HG03103 (cell line): Measurements from ENCODE around the gene PCDHA1.

Source experiments
- ATAC-seq: cut with Tn5 transposase; IDR thresholded peaks from one replicate; pipeline ENCODE4 v1.9.1; 2021; ENCODE audit warnings: low read depth; ENCODE audit not compliant: unreplicated experiment

Gene PCDHA1

DNA sequence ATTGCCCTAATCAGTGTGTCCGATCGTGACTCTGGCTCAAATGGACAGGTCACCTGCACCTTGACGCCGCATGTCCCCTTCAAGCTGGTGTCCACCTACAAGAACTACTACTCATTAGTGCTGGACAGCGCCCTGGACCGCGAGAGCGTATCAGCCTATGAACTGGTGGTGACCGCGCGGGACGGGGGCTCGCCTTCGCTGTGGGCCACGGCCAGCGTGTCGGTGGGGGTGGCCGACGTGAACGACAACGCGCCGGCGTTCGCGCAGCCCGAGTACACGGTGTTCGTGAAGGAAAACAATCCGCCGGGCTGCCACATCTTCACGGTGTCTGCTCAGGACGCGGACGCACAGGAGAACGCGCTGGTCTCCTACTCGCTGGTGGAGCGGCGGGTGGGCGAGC lies 97.4 kb downstream of the PCDHA1 start:
- no peak for ATAC-seq

DNA sequence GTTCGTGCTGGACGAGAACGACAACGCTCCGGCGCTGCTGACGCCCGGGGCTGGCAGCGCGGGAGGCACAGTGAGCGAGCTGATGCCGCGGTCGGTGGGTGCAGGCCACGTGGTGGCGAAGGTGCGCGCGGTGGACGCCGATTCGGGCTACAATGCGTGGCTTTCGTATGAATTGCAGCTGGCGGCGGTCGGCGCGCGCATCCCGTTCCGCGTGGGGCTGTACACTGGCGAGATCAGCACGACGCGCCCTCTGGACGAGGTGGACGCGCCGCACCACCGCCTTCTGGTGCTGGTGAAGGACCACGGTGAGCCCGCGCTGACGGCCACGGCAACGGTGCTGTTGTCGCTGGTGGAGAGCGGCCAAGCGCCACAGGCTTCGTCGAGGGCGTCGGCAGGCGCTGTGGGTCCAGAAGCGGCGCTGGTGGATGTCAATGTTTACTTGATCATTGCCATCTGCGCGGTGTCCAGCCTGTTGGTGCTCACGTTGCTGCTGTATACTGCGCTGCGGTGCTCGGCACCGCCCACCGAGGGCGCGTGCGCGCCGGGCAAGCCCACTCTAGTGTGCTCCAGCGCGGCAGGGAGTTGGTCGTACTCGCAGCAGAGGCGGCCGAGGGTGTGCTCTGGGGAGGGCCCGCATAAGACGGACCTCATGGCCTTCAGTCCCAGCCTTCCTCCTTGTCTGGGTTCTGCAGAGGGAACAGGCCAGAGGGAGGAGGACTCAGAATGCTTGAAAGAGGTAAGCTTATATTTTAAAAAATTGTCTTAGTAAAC lies 98.2 kb downstream of the PCDHA1 start:
- ATAC-seq = no peak

GRCh38 chr5:140916325-140916724 lies 130.4 kb downstream of the PCDHA1 start:
- no peak for ATAC-seq

DNA sequence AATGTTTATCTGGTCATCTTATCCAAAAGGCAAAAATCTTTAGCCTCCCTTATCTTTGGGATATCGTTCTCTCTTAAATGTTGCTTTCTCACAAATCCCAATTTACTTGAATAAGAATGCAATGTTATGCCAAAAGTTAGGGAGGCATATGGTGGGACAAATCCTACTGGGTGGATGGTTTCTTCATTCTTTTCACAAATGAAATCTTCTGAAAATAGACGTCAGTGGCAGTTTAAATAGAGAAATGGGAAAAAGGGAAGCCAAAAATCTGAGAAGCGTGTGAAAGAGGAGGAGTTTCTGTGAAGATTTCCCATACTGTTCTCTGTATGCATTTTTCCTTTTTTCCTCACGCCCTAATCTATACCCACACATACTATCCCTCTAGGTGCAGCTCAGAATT lies 137.7 kb downstream of the PCDHA1 start:
- no peak for ATAC-seq

- ATAC-seq = no peak
Measured at GRCh38 chr5:140925806-140926442, 140.0 kb downstream of the PCDHA1 start, which contains the start of gene PCDHAC1. TSS of gene PCDHAC1 (plus strand) at chr5:140926299. CDS start at chr5:140926893, 594 bp downstream.

GRCh38 chr5:140926443-140927227 lies 140.7 kb downstream of the PCDHA1 start:
- ATAC-seq = no peak

DNA sequence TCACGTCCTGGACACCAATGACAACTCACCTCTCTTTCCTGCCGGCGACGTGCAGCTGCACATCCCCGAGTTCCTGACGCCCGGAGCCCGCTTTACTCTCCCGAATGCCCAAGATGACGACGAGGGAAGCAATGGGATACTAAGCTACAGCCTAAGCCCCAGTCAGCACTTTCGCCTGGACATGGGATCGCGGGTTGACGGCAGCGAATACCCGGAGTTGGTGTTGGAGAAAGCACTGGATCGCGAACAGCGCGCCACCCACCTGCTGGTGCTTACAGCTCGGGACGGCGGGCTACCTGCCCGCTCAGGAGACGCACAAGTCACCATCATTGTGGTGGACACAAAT lies 141.3 kb downstream of the PCDHA1 start:
- no peak for ATAC-seq

- ATAC-seq = no peak
Measured at GRCh38 chr5:140934964-140935606, 149.1 kb downstream of the PCDHA1 start.

DNA sequence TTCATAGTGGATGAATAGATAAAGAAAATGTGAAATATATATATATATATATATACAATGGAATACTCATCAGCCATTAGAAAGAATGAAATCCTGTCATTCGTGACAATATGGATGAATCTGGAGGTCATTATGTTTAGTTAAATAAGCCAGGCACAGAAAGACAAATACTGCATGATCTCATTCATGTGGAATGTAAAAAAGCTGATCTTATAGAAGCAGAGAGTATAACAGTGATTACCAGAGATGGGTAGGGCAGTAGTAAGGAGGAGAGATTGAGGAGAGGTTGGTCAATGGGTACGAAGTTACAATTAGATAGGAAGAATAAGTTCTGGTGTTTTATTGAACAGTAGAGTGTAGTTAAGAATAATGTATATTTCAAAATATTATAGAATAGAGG lies 160.6 kb downstream of the PCDHA1 start:
- no peak for ATAC-seq

DNA sequence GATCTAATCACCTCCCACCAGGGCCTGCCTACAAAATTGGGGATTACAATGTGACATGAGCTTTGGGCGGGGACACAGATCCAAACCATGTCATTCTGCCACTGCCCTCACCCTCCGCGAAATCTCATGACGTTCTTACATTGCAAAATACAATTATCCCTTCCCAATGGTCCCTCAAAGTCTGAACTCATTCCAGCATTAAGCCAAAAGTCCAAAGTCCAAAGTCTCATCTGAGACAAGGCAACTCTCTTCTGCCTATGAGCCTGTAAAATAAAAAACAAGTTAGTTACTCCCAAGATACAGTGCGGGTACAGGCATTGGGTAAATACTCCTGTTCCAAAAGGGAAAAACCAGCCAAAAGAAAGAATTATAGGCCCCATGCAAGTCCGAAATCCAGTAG lies 165.7 kb downstream of the PCDHA1 start:
- ATAC-seq = no peak

GRCh38 chr5:140953234-140953633 lies 167.3 kb downstream of the PCDHA1 start:
- no peak for ATAC-seq

DNA sequence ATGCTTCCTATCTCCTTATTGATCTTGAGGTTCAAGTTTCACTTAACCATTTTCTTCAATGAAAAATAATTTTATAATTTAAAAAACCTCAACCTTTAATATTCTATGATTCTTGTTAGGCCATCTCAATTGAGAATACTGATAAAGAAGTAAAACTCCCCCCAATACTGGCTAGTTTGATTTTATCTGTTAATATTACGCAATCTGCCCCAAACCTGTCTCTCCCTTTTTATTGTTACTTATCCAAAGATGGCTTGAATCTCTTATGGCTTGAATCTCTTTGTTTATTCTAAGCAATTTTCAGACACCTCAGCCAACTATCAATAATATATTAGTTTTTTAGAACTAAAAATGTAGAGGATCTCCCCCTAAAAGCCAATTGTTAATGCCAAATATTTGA lies 176.2 kb downstream of the PCDHA1 start:
- no peak for ATAC-seq

- ATAC-seq = no peak
Measured at GRCh38 chr5:140964356-140964755, 178.4 kb downstream of the PCDHA1 start.

DNA sequence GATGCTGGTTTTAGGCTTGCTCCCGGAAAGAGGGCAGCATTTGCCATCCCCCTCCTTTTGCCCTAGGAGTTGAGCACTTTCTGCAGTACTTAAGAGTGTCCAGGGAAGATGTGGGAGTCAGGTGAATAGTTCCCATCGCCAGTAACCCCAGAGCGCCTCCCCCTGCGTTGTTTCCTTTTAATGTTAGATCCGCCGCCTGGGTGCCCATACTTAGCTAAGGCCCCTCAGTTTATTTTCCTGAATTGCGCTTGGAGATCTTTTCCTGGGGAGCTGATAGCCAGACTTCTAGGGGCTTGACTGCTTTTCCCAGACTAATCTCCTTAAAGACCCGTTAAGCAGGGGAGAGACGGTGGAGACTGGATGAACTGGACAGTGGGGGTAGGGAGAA lies 180.0 kb downstream of the PCDHA1 start:
- no peak for ATAC-seq

DNA sequence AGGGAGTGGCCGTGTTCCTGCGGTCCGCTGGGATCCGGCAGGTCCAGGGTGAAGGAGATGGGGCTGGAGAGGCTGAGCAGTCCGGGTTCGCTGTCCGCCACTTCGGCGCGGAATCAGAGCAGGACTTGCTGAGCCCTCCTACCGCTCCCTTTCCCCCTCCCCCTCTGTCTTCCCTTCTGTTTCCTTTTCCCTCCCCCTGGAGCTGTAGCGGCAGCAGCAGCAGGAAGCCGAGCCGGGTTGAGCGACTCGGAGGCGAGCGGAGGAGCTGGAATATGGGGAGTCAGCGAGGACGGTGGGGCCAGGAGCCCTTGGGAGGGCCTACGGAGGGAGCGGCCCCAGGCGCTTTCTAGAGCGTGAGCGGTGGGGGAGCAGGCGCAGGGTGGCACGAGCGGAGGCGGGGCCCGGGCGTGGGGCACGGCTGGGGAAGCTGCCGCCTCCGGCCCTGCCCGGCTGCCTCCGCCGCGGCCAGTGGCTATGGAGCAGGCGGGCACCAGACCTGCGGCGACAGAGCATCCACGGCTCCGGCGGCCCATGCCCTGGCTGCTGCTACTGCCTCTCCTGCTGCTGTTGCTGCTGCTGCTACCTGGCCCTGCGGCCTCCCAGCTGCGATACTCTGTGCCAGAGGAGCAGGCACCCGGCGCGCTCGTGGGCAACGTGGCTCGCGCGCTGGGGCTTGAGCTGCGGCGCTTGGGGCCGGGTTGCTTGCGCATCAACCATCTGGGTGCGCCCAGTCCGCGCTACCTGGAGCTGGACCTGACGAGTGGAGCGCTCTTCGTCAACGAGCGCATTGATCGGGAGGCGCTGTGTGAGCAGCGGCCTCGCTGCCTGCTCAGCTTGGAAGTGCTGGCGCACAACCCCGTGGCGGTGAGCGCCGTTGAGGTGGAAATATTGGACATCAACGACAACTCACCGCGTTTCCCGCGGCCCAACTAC lies 180.6 kb downstream of the PCDHA1 start, which contains the start of gene PCDHAC2:
Gene PCDHAC2 (plus strand): TSS at position 184 of the 933 bp plus-strand sequence. CDS start 291 bp downstream, at position 475.
- no peak for ATAC-seq

GRCh38 chr5:140967226-140967893 lies 181.4 kb downstream of the PCDHA1 start:
- ATAC-seq = no peak

DNA sequence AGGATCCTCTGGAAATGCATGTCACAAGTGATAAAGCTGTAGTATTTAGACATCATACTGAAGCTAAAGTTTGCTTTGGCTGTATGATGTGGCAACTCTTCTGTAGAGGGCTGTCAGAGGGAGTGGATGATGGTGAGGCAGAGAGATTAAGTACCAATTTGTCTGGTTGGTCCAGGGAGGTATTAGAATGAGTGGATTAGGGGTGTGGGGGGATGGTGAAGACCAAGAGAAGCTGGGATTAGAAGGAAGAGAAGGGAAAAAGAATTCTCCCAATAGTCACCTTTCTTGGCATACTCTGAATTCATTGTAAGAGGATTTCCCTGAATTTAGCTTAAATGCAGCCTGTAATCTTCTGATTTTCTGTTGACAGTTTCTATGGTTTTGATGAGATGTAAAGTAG lies 183.9 kb downstream of the PCDHA1 start:
- no peak for ATAC-seq

DNA sequence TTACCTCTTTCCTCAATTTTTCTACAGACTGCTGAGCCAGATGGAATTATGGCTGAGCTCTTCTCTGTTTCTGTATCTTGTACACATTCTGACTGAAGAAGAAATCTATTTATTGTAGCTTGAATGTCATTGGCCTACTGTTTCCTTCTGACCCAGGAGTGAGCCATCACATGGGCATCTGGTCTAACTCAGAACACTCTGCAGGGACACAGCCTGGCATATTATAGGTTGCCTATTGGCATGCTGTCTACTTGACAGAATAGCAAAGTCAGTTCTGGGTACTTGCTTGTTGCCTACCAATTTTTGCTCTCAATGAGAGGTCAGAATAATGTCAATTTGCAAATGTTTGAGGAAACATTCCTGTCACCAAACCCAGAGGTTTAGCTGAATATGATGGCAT lies 187.6 kb downstream of the PCDHA1 start:
- ATAC-seq = no peak

DNA sequence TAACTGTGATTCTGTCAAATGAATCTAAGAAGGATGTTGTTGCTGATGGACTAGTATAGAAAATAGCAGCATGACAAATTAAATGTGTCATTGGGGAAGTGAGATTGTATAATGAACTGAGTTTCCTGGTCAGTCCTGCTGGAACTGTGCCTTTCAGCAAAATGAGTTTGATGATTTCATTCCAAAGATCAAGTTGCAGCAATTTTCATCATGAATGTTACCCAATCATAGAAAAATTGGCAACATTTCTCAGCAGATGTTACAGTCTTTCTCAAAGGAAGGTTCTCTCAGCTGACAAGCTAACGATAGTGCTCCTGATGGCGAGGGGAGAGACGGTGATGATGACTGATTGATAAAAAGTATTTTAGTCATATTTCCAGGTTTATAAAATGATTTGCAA lies 191.1 kb downstream of the PCDHA1 start:
- no peak for ATAC-seq
